ENCODE measurements around the gene UCN2.

Gene UCN2

GRCh38 chr3:48567090-48567489, 3.5 kb upstream of the UCN2 start:
- no peaks in the 10 kb centered on the region for H3F3A ChIP-seq (ENCODE audit: low read depth)
- H3K4me3 ChIP-seq (ENCODE audit: low read length, poor library complexity, severe bottlenecking) = no peak overlapping the region
- no peak overlapping the region for H3K9ac ChIP-seq (ENCODE audit: low read depth, low read length, poor library complexity, severe bottlenecking)
- H3K9me2 ChIP-seq (replicated peaks; ENCODE audit: low read depth, low read length) = no peaks in the 10 kb centered on the region
- peaks cover 20% of the 10 kb centered on the region for H3K4me1 ChIP-seq (ENCODE audit: insufficient read depth, low read length, poor library complexity, severe bottlenecking)
- TF ChIP-seq CTCF (conservative IDR thresholded peaks at IDR 0.05; ENCODE audit: low read length) (no peak), EZH2phosphoT487 (IDR thresholded peaks at IDR 0.05; ENCODE audit: borderline replicate concordance) (no peak)
- H2AFZ ChIP-seq (ENCODE audit: low read length) = no peak overlapping the region
- H3K79me2 ChIP-seq (ENCODE audit: insufficient read depth, low read length) = no peaks in the 10 kb centered on the region
- H3K9me3 ChIP-seq (ENCODE audit: insufficient read depth, low read depth, low read length) = no peaks in the 10 kb centered on the region
- H3K27me3 ChIP-seq (ENCODE audit: insufficient read depth, low read length, poor library complexity, severe bottlenecking) = no peaks in the 10 kb centered on the region
- H3K36me3 ChIP-seq (ENCODE audit: insufficient read depth, low read length) = no peaks in the 10 kb centered on the region
- no peak overlapping the region for H3K4me2 ChIP-seq (ENCODE audit: low read depth, low read length, poor library complexity, severe bottlenecking)
- H4K20me1 ChIP-seq (ENCODE audit: insufficient read depth, low read length, poor library complexity, severe bottlenecking) = no peaks in the 10 kb centered on the region

GRCh38 chr3:48566401-48566760, 2.8 kb upstream of the UCN2 start:
- H3F3A ChIP-seq (ENCODE audit: low read depth) = no peaks in the 10 kb centered on the region
- H3K36me3 ChIP-seq (ENCODE audit: insufficient read depth, low read length) = no peaks in the 10 kb centered on the region
- H3K4me2 ChIP-seq (ENCODE audit: low read depth, low read length, poor library complexity, severe bottlenecking) = no peak overlapping the region
- no peak for TF ChIP-seq EZH2phosphoT487 (IDR thresholded peaks at IDR 0.05; ENCODE audit: borderline replicate concordance)
- no peak for TF ChIP-seq CTCF (conservative IDR thresholded peaks at IDR 0.05; ENCODE audit: low read length)
- no peaks in the 10 kb centered on the region for H3K9me2 ChIP-seq (replicated peaks; ENCODE audit: low read depth, low read length)
- H3K4me1 ChIP-seq (ENCODE audit: insufficient read depth, low read length, poor library complexity, severe bottlenecking) = peaks cover 20% of the 10 kb centered on the region
- no peaks in the 10 kb centered on the region for H3K79me2 ChIP-seq (ENCODE audit: insufficient read depth, low read length)
- no peaks in the 10 kb centered on the region for H4K20me1 ChIP-seq (ENCODE audit: insufficient read depth, low read length, poor library complexity, severe bottlenecking)
- H3K27me3 ChIP-seq (ENCODE audit: insufficient read depth, low read length, poor library complexity, severe bottlenecking) = no peaks in the 10 kb centered on the region
- no peak overlapping the region for H2AFZ ChIP-seq (ENCODE audit: low read length)
- H3K4me3 ChIP-seq (ENCODE audit: low read length, poor library complexity, severe bottlenecking) = no peak overlapping the region
- no peaks in the 10 kb centered on the region for H3K9me3 ChIP-seq (ENCODE audit: insufficient read depth, low read depth, low read length)
- no peak overlapping the region for H3K9ac ChIP-seq (ENCODE audit: low read depth, low read length, poor library complexity, severe bottlenecking)

- Histone ChIP-seq H3K27me3 (ENCODE audit: insufficient read depth, low read length, poor library complexity, severe bottlenecking) (no peaks in the 10 kb centered on the region), H3K36me3 (ENCODE audit: insufficient read depth, low read length) (no peaks in the 10 kb centered on the region), H4K20me1 (ENCODE audit: insufficient read depth, low read length, poor library complexity, severe bottlenecking) (no peaks in the 10 kb centered on the region), H3K9ac (ENCODE audit: low read depth, low read length, poor library complexity, severe bottlenecking) (no peak overlapping the region), H3K4me1 (ENCODE audit: insufficient read depth, low read length, poor library complexity, severe bottlenecking) (peaks cover 26% of the 10 kb centered on the region), H3K4me3 (ENCODE audit: low read length, poor library complexity, severe bottlenecking) (no peak overlapping the region), H2AFZ (ENCODE audit: low read length) (no peak overlapping the region), H3K4me2 (ENCODE audit: low read depth, low read length, poor library complexity, severe bottlenecking) (no peak overlapping the region), H3K79me2 (ENCODE audit: insufficient read depth, low read length) (no peaks in the 10 kb centered on the region), H3K9me2 (replicated peaks; ENCODE audit: low read depth, low read length) (no peaks in the 10 kb centered on the region), H3K9me3 (ENCODE audit: insufficient read depth, low read depth, low read length) (no peaks in the 10 kb centered on the region), H3F3A (ENCODE audit: low read depth) (no peaks in the 10 kb centered on the region)
- no peak for TF ChIP-seq CTCF (conservative IDR thresholded peaks at IDR 0.05; ENCODE audit: low read length)
- no peak for TF ChIP-seq EZH2phosphoT487 (IDR thresholded peaks at IDR 0.05; ENCODE audit: borderline replicate concordance)
Measured at GRCh38 chr3:48565591-48566400, 2.2 kb upstream of the UCN2 start.
